Measurements from ENCODE around the gene EP300.
"Not testable (repeated sequence)": the region's sequence is repeated elsewhere in the genome, so short reads cannot be mapped to it uniquely, and the experiment has no call there.

Gene EP300

GRCh38 chr22:41140365-41140957 lies 48.1 kb downstream of the EP300 start:
- POLR2A ChIA-PET: interaction anchor here (0.6 kb wide), 1 partner anchor 141 kb away, joined by 3 read pairs; no protein-coding TSS in a partner anchor
- no peaks in the 10 kb centered on the region for H3K27me3 ChIP-seq (replicated peaks in 2 of 5; ENCODE audit: control insufficient read depth in 4 of 5, insufficient read depth in 5 of 5, low read length in 4 of 5)
- no peak overlapping the region for H3K27ac ChIP-seq (ENCODE audit: insufficient read depth in 1 of 2, low read depth in 1 of 2, low read length in 2 of 2, poor library complexity in 1 of 2, severe bottlenecking in 2 of 2)
- 94% methylated on average over 8 of the region's 10 CpGs for WGBS (ENCODE audit: insufficient coverage)
- CTCF ChIA-PET: interaction anchor here (0.6 to 1.8 kb wide), 4 partner anchors 9 to 218 kb away, joined by 3 to 6 read pairs (median 4); no protein-coding TSS in a partner anchor
- DNase-seq: no peak
- H3K9me3 ChIP-seq (ENCODE audit: control extremely low read depth in 1 of 5, control insufficient read depth in 4 of 5, insufficient read depth in 2 of 5, low read depth in 1 of 5, low read length in 4 of 5): no peaks in the 10 kb centered on the region
- no peak overlapping the region for H3K4me3 ChIP-seq (ENCODE audit: control insufficient read depth in 1 of 7, extremely low read depth in 1 of 7, insufficient read depth in 4 of 7, low read depth in 2 of 7, low read length in 6 of 7)
- no peaks in the 10 kb centered on the region for H3K4me1 ChIP-seq (ENCODE audit: control extremely low read depth in 1 of 4, control insufficient read depth in 4 of 4, insufficient read depth in 4 of 4, low read length in 3 of 4)
- peaks cover 43 to 97% (median 62%) of the 10 kb centered on the region in 4 experiments for H3K36me3 ChIP-seq (ENCODE audit: control insufficient read depth in 4 of 4, insufficient read depth in 4 of 4, low read length in 3 of 4)

- H3K36me3 ChIP-seq (ENCODE audit: control insufficient read depth in 4 of 4, insufficient read depth in 4 of 4, low read length in 3 of 4): peaks cover 34 to 92% (median 58%) of the 10 kb centered on the region in 4 experiments
- ChIA-PET CTCF (interaction anchor here (0.6 to 1.1 kb wide), 2 partner anchors 13 to 582 kb away, joined by 3 to 4 read pairs; no protein-coding TSS in a partner anchor), POLR2A (interaction anchor here (0.6 to 1.4 kb wide), 2 partner anchors 12 to 350 kb away, joined by 3 to 5 read pairs; no protein-coding TSS in a partner anchor)
- 96% methylated on average over 4 of the region's 6 CpGs for WGBS (ENCODE audit: insufficient coverage)
- not testable (repeated sequence) for DNase-seq; H3K27me3 ChIP-seq (replicated peaks in 2 of 5; ENCODE audit: control insufficient read depth in 4 of 5, insufficient read depth in 5 of 5, low read length in 4 of 5); H3K9me3 ChIP-seq (ENCODE audit: control extremely low read depth in 1 of 5, control insufficient read depth in 4 of 5, insufficient read depth in 2 of 5, low read depth in 1 of 5, low read length in 4 of 5); H3K4me3 ChIP-seq (ENCODE audit: control insufficient read depth in 1 of 7, extremely low read depth in 1 of 7, insufficient read depth in 4 of 7, low read depth in 2 of 7, low read length in 6 of 7); H3K27ac ChIP-seq (ENCODE audit: insufficient read depth in 1 of 2, low read depth in 1 of 2, low read length in 2 of 2, poor library complexity in 1 of 2, severe bottlenecking in 2 of 2); H3K4me1 ChIP-seq (ENCODE audit: control extremely low read depth in 1 of 4, control insufficient read depth in 4 of 4, insufficient read depth in 4 of 4, low read length in 3 of 4)
These were observed 53.5 kb downstream of the EP300 start for GRCh38 chr22:41145921-41146320.

- ChIA-PET CTCF (interaction anchor here (1.1 kb wide), 1 partner anchor 12 kb away, joined by 4 read pairs; no protein-coding TSS in a partner anchor), POLR2A (interaction anchor here (1.4 kb wide), 1 partner anchor 11 kb away, joined by 3 read pairs; no protein-coding TSS in a partner anchor)
- Histone ChIP-seq H3K27ac (ENCODE audit: insufficient read depth in 1 of 2, low read depth in 1 of 2, low read length in 2 of 2, poor library complexity in 1 of 2, severe bottlenecking in 2 of 2) (no peak overlapping the region), H3K27me3 (replicated peaks in 2 of 5; ENCODE audit: control insufficient read depth in 4 of 5, insufficient read depth in 5 of 5, low read length in 4 of 5) (no peaks in the 10 kb centered on the region), H3K36me3 (ENCODE audit: control insufficient read depth in 4 of 4, insufficient read depth in 4 of 4, low read length in 3 of 4) (peaks cover 32 to 92% (median 58%) of the 10 kb centered on the region in 4 experiments), H3K9me3 (ENCODE audit: control extremely low read depth in 1 of 5, control insufficient read depth in 4 of 5, insufficient read depth in 2 of 5, low read depth in 1 of 5, low read length in 4 of 5) (no peaks in the 10 kb centered on the region), H3K4me3 (ENCODE audit: control insufficient read depth in 1 of 7, extremely low read depth in 1 of 7, insufficient read depth in 4 of 7, low read depth in 2 of 7, low read length in 6 of 7) (no peak overlapping the region), H3K4me1 (ENCODE audit: control extremely low read depth in 1 of 4, control insufficient read depth in 4 of 4, insufficient read depth in 4 of 4, low read length in 3 of 4) (no peaks in the 10 kb centered on the region)
- 100% methylated on average over 1 of the region's 4 CpGs for WGBS (ENCODE audit: insufficient coverage)
- DNase-seq: peak; percentile 14 to 34 (median 30)
These were observed 54.2 kb downstream of the EP300 start for GRCh38 chr22:41146573-41146972.

GRCh38 chr22:41147722-41148121 lies 55.3 kb downstream of the EP300 start:
- DNase-seq: no peak
- Histone ChIP-seq H3K27ac (ENCODE audit: insufficient read depth in 1 of 2, low read depth in 1 of 2, low read length in 2 of 2, poor library complexity in 1 of 2, severe bottlenecking in 2 of 2) (no peak overlapping the region), H3K27me3 (replicated peaks in 2 of 5; ENCODE audit: control insufficient read depth in 4 of 5, insufficient read depth in 5 of 5, low read length in 4 of 5) (no peaks in the 10 kb centered on the region), H3K4me3 (ENCODE audit: control insufficient read depth in 1 of 7, extremely low read depth in 1 of 7, insufficient read depth in 4 of 7, low read depth in 2 of 7, low read length in 6 of 7) (no peak overlapping the region), H3K36me3 (ENCODE audit: control insufficient read depth in 4 of 4, insufficient read depth in 4 of 4, low read length in 3 of 4) (peaks cover 33 to 94% (median 59%) of the 10 kb centered on the region in 4 experiments), H3K4me1 (ENCODE audit: control extremely low read depth in 1 of 4, control insufficient read depth in 4 of 4, insufficient read depth in 4 of 4, low read length in 3 of 4) (no peaks in the 10 kb centered on the region), H3K9me3 (ENCODE audit: control extremely low read depth in 1 of 5, control insufficient read depth in 4 of 5, insufficient read depth in 2 of 5, low read depth in 1 of 5, low read length in 4 of 5) (no peaks in the 10 kb centered on the region)
- WGBS (ENCODE audit: insufficient coverage): 99% methylated on average over 5 of the region's 5 CpGs
- POLR2A ChIA-PET: no interaction called here
- CTCF ChIA-PET: no interaction called here

DNA sequence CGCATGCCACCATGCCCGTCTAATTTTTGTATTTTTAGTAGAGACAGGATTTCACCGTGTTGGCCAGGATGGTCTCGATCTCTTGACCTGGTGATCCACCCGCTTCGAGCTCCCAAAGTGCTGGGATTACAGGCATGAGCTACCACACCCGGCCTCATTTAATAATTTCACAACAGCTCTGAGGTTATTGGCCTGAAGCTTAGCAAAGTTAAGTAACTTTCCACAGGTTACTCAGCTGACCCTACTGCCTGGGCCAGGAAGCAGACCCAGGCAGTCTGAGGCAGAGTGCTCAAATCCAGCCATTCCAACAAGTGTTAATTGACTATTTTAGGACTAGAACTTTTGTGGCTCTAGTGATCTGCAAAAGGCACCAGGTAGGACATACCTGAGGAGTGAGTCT lies 60.5 kb downstream of the EP300 start:
- H3K36me3 ChIP-seq (ENCODE audit: control insufficient read depth in 4 of 4, insufficient read depth in 4 of 4, low read length in 3 of 4): peaks cover 32 to 99% (median 79%) of the 10 kb centered on the region in 4 experiments

DNA sequence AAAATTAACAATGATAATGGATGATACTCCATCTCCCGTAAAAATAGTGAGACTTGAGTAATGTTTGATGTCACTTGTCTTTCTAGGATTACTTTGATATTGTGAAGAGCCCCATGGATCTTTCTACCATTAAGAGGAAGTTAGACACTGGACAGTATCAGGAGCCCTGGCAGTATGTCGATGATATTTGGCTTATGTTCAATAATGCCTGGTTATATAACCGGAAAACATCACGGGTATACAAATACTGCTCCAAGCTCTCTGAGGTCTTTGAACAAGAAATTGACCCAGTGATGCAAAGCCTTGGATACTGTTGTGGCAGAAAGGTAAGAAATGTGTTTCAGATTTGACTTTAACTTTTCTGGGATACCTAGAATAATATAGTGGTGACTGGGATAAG lies 64.7 kb downstream of the EP300 start:
- WGBS (ENCODE audit: insufficient coverage): 98% methylated on average over 4 of the region's 4 CpGs
- DNase-seq: no peak
- ChIA-PET CTCF (no interaction called here), POLR2A (interaction anchor here (1.0 kb wide), 1 partner anchor 11 kb away, joined by 3 read pairs; no protein-coding TSS in a partner anchor)
- no peaks in the 10 kb centered on the region for H3K4me1 ChIP-seq (ENCODE audit: control extremely low read depth in 1 of 4, control insufficient read depth in 4 of 4, insufficient read depth in 4 of 4, low read length in 3 of 4)
- H3K4me3 ChIP-seq (ENCODE audit: control insufficient read depth in 1 of 7, extremely low read depth in 1 of 7, insufficient read depth in 4 of 7, low read depth in 2 of 7, low read length in 6 of 7): no peak overlapping the region
- H3K27ac ChIP-seq (ENCODE audit: insufficient read depth in 1 of 2, low read depth in 1 of 2, low read length in 2 of 2, poor library complexity in 1 of 2, severe bottlenecking in 2 of 2): no peak overlapping the region
- H3K9me3 ChIP-seq (ENCODE audit: control extremely low read depth in 1 of 5, control insufficient read depth in 4 of 5, insufficient read depth in 2 of 5, low read depth in 1 of 5, low read length in 4 of 5): no peaks in the 10 kb centered on the region
- no peaks in the 10 kb centered on the region for H3K27me3 ChIP-seq (replicated peaks in 2 of 5; ENCODE audit: control insufficient read depth in 4 of 5, insufficient read depth in 5 of 5, low read length in 4 of 5)
- peaks cover 33 to 96% (median 81%) of the 10 kb centered on the region in 4 experiments for H3K36me3 ChIP-seq (ENCODE audit: control insufficient read depth in 4 of 4, insufficient read depth in 4 of 4, low read length in 3 of 4)

More for the DNA sequence above, 60.5 kb downstream of the EP300 start:
- no peak overlapping the region for H3K27ac ChIP-seq (ENCODE audit: insufficient read depth in 1 of 2, low read depth in 1 of 2, low read length in 2 of 2, poor library complexity in 1 of 2, severe bottlenecking in 2 of 2)
- no peaks in the 10 kb centered on the region for H3K27me3 ChIP-seq (replicated peaks in 2 of 5; ENCODE audit: control insufficient read depth in 4 of 5, insufficient read depth in 5 of 5, low read length in 4 of 5)
- H3K9me3 ChIP-seq (ENCODE audit: control extremely low read depth in 1 of 5, control insufficient read depth in 4 of 5, insufficient read depth in 2 of 5, low read depth in 1 of 5, low read length in 4 of 5): no peaks in the 10 kb centered on the region
- DNase-seq: no peak
- CTCF ChIA-PET: no interaction called here
- H3K4me1 ChIP-seq (ENCODE audit: control extremely low read depth in 1 of 4, control insufficient read depth in 4 of 4, insufficient read depth in 4 of 4, low read length in 3 of 4): no peaks in the 10 kb centered on the region
- POLR2A ChIA-PET: no interaction called here
- H3K4me3 ChIP-seq (ENCODE audit: control insufficient read depth in 1 of 7, extremely low read depth in 1 of 7, insufficient read depth in 4 of 7, low read depth in 2 of 7, low read length in 6 of 7): no peak overlapping the region
- WGBS (ENCODE audit: insufficient coverage): 95% methylated on average over 3 of the region's 7 CpGs

- no peak for DNase-seq
- Histone ChIP-seq H3K27ac (ENCODE audit: insufficient read depth in 1 of 2, low read depth in 1 of 2, low read length in 2 of 2, poor library complexity in 1 of 2, severe bottlenecking in 2 of 2) (no peak overlapping the region), H3K27me3 (replicated peaks in 2 of 5; ENCODE audit: control insufficient read depth in 4 of 5, insufficient read depth in 5 of 5, low read length in 4 of 5) (no peaks in the 10 kb centered on the region), H3K9me3 (ENCODE audit: control extremely low read depth in 1 of 5, control insufficient read depth in 4 of 5, insufficient read depth in 2 of 5, low read depth in 1 of 5, low read length in 4 of 5) (no peaks in the 10 kb centered on the region), H3K36me3 (ENCODE audit: control insufficient read depth in 4 of 4, insufficient read depth in 4 of 4, low read length in 3 of 4) (peaks cover 31 to 87% (median 65%) of the 10 kb centered on the region in 4 experiments), H3K4me1 (ENCODE audit: control extremely low read depth in 1 of 4, control insufficient read depth in 4 of 4, insufficient read depth in 4 of 4, low read length in 3 of 4) (no peaks in the 10 kb centered on the region), H3K4me3 (ENCODE audit: control insufficient read depth in 1 of 7, extremely low read depth in 1 of 7, insufficient read depth in 4 of 7, low read depth in 2 of 7, low read length in 6 of 7) (no peak overlapping the region)
- ChIA-PET POLR2A (no interaction called here), CTCF (interaction anchor here (1.2 kb wide), 1 partner anchor 68 kb away, joined by 8 read pairs; no protein-coding TSS in a partner anchor)
- 90% methylated on average over 2 of the region's 8 CpGs for WGBS (ENCODE audit: insufficient coverage)
These were observed 76.8 kb downstream of the EP300 start for GRCh38 chr22:41169157-41169556.

All from common myeloid progenitor, CD34-positive (primary cell).